Measurements from ENCODE around the gene TIMM13. TPM values are rescaled to one million over a fixed set of nuclear protein-coding genes. Genes with fewer than 3 reads are reported as not detected.

The TIMM13 gene
- total RNA-seq, 1 experiment from 2014 or later, result 188 TPM

DNA sequence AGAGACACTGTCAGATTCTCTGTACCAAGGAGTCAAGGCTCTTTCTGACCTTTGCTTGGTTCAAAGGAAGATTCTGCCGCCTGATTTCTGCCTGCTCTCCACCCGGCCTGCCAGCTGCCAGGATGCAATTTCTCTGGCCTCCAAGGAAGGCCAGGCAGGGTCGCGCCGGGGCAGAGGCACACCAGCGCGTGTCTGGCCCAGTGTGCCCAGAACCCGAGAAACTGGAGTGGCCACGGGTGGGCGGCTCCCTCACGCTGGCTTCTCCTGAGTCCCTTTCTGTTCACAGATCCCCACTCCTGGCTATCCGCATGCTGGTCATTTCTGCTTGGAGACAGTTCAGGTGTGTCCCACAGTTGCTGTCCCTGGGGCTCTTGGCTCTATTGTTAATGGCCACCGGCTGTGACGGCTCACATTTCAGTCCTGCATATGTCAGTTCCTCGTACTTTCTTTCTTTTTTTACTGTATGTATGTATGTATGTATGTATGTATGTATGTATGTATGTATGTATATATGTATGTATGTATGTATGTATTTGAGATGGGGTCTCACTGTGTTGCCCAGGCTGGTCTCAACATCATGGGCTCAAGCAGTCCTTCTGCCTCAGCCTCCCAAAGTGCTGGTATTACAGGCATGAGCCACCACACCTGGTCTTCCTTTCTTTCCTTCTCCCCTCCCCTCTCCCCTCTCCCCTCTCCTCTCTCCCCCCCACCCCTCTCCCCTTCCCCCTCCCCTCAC, 50.4 kb downstream of the TIMM13 start:
- peaks cover 10% of the 10 kb centered on the region for H3K4me1 Mint-ChIP-seq (ENCODE audit: insufficient read depth, unreplicated experiment)
- intact Hi-C loops (cut with micrococcal nuclease), result no loop called here
- CTCF ChIA-PET, result no interaction called here
- no peak for DNase-seq (ENCODE audit: unreplicated experiment)
- peaks cover 6% of the 10 kb centered on the region for H3K36me3 Mint-ChIP-seq (ENCODE audit: insufficient read depth, unreplicated experiment)
- no TSS peak for BruUV-seq (replicated peaks)
- TF ChIP-seq, protein P1, sequence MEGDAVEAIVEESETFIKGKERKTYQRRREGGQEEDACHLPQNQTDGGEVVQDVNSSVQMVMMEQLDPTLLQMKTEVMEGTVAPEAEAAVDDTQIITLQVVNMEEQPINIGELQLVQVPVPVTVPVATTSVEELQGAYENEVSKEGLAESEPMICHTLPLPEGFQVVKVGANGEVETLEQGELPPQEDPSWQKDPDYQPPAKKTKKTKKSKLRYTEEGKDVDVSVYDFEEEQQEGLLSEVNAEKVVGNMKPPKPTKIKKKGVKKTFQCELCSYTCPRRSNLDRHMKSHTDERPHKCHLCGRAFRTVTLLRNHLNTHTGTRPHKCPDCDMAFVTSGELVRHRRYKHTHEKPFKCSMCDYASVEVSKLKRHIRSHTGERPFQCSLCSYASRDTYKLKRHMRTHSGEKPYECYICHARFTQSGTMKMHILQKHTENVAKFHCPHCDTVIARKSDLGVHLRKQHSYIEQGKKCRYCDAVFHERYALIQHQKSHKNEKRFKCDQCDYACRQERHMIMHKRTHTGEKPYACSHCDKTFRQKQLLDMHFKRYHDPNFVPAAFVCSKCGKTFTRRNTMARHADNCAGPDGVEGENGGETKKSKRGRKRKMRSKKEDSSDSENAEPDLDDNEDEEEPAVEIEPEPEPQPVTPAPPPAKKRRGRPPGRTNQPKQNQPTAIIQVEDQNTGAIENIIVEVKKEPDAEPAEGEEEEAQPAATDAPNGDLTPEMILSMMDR (IDR thresholded peaks at IDR 0.05; ENCODE audit: unreplicated experiment), result no peak
- H3K4me3 Mint-ChIP-seq (ENCODE audit: unreplicated experiment), result no peak overlapping the region
- POLR2A ChIA-PET, result no interaction called here
- H3K9me3 Mint-ChIP-seq (ENCODE audit: unreplicated experiment), result peaks cover 16% of the 10 kb centered on the region
- no peak overlapping the region for H3K27ac Mint-ChIP-seq (ENCODE audit: low read depth, unreplicated experiment)
- H3K27me3 Mint-ChIP-seq (ENCODE audit: insufficient read depth, unreplicated experiment), result peaks cover 8% of the 10 kb centered on the region

Small RNA genes within 50 kb of the gene (microRNA-seq; reads per million reads assigned to microRNA genes)
- gene MIR7108, result 2.0 reads per million, percentile 14 among the genes with 10 or more reads in this experiment

Other genes starting within 250 kb of the TIMM13 start
- gene PLEKHJ1, start 191.3 kb downstream of the TIMM13 start, total RNA-seq (2022), result 44.3 and 54.1 TPM in 2 replicates
- 101 and 119 TPM in 2 replicates for gene SF3A2, start 190.8 kb downstream of the TIMM13 start, total RNA-seq (2022)
- gene AMH, start 178.3 kb downstream of the TIMM13 start, total RNA-seq (2022), result 11.9 and 21.2 TPM in 2 replicates
- gene JSRP1, start 171.2 kb downstream of the TIMM13 start, total RNA-seq (2022), result 0.37 and 0.49 TPM in 2 replicates
- not detected in 2 replicates for gene PEAK3, start 145.4 kb downstream of the TIMM13 start, total RNA-seq (2022)
- gene LINGO3, start 119.4 kb downstream of the TIMM13 start, total RNA-seq (2022), result not detected in 2 replicates
- 135 and 152 TPM in 2 replicates for gene LSM7, start 99.0 kb downstream of the TIMM13 start, total RNA-seq (2022)
- gene SPPL2B, start 98.9 kb downstream of the TIMM13 start, total RNA-seq (2022), result 70.1 and 70.9 TPM in 2 replicates
- not detected in 2 replicates for gene TMPRSS9, start 67.3 kb downstream of the TIMM13 start, total RNA-seq (2022)
- gene LMNB2, start 29.4 kb upstream of the TIMM13 start, total RNA-seq (2022), result 85.2 and 85.6 TPM in 2 replicates
- 28.0 and 53.8 TPM in 2 replicates for gene GADD45B, start 48.5 kb upstream of the TIMM13 start, total RNA-seq (2022)

Data from MCF 10A (cell line).